ENCODE data around the gene RIMS4.

Gene RIMS4

DNA sequence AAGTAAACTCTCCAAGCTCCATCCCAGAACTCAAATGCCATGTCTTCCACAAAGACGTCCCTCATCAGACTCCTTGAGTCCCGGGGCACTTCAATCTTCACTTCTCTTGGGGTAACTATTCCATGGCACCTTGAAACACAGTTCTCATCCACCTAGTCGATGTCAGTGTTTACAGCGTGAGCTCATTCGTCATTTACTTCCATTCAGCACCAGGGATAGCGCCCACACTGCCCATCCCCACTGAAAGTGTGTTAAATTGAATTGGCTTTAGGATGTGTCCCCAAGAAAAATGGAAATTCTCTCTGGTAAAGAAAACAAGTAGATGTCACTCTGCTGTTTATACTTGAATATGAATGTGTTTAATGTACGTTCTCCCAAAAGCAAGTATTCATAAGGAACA lies 33.4 kb downstream of the RIMS4 start:
- Histone ChIP-seq H4K12ac (ENCODE audit: low read depth, low read length) (no peak overlapping the region), H3K79me1 (ENCODE audit: low read length) (no peaks in the 10 kb centered on the region), H3K27ac (ENCODE audit: low read depth, low read length) (no peak overlapping the region), H3K36me3 (ENCODE audit: control insufficient read depth in 1 of 2, insufficient read depth in 2 of 2, low read length in 2 of 2) (no peaks in the 10 kb centered on the region), H3K9me3 (ENCODE audit: insufficient read depth, low read depth, low read length) (no peaks in the 10 kb centered on the region), H3K9ac (ENCODE audit: low read length) (no peak overlapping the region), H3K27me3 (ENCODE audit: insufficient read depth, low read length) (no peaks in the 10 kb centered on the region), H3K4me3 (ENCODE audit: low read depth, low read length) (no peak overlapping the region), H2BK12ac (ENCODE audit: low read length) (no peak overlapping the region), H2AK5ac (ENCODE audit: low read length) (no peak overlapping the region), H3K18ac (ENCODE audit: low read length) (no peak overlapping the region), H3K23ac (ENCODE audit: low read length) (no peak overlapping the region), H2AFZ (ENCODE audit: insufficient read depth, low read length, poor library complexity) (no peak overlapping the region), H3K79me2 (ENCODE audit: control insufficient read depth, insufficient read depth, low read length, poor library complexity) (no peaks in the 10 kb centered on the region), H3K4me1 (ENCODE audit: control insufficient read depth in 1 of 2, insufficient read depth in 2 of 2, low read length in 2 of 2) (no peaks in the 10 kb centered on the region), H4K91ac (ENCODE audit: low read depth, low read length) (no peak overlapping the region), H4K8ac (ENCODE audit: low read depth, low read length) (no peak overlapping the region), H3K4ac (ENCODE audit: low read depth, low read length) (no peak overlapping the region), H3K4me2 (ENCODE audit: low read length) (no peak overlapping the region), H3K14ac (ENCODE audit: low read length) (no peak overlapping the region), H2BK5ac (ENCODE audit: low read depth, low read length, poor library complexity) (no peak overlapping the region), H2BK120ac (ENCODE audit: insufficient read depth, low read length, poor library complexity) (no peak overlapping the region)
- peak in 1 of 2 donors; percentile 36 for DNase-seq
- no CpG with 5 or more reads among the region's 7 CpGs for WGBS (ENCODE audit: extremely low coverage, insufficient coverage, insufficient read length)

DNA sequence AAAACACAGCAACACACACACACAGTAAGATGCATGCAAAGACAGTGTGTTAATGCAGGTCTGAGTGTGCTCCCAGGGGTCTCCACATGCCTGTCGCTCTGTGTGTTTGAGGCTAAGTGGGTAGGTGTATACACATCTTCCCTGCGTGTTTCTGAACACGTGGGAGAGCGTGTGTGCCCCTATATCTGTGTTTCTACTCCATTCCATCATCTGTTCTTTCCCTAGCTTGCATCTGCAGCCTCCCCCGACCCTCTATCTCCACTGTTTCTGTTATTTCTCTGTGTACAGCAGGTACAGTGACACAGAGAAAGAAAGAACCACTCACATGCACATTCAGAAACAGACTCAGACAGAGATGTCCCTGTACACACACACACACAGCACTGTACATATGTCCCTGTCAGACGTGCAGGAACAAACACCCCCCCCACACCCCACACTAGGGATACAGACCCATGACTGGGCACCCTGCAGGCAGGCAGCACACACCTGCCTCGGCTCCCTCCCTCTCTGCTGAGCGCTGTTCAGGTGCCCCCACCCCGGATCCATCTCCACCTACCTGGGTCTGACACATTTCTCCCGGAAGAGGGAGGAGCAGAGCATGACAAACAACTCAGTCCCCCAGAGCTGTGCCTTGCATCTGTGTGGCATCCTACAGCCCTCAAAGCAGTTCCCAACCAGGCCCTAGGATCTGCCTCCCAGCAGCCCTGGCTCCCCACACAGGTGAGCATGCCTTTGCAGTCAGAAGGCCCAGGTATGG lies 37.1 kb downstream of the RIMS4 start:
- Histone ChIP-seq H3K18ac (ENCODE audit: low read length) (no peak overlapping the region), H2BK120ac (ENCODE audit: insufficient read depth, low read length, poor library complexity) (no peak overlapping the region), H2AFZ (ENCODE audit: insufficient read depth, low read length, poor library complexity) (no peak overlapping the region), H3K9me3 (ENCODE audit: insufficient read depth, low read depth, low read length) (no peaks in the 10 kb centered on the region), H3K27me3 (ENCODE audit: insufficient read depth, low read length) (no peaks in the 10 kb centered on the region), H3K9ac (ENCODE audit: low read length) (no peak overlapping the region), H4K12ac (ENCODE audit: low read depth, low read length) (no peak overlapping the region), H3K23ac (ENCODE audit: low read length) (no peak overlapping the region), H2BK12ac (ENCODE audit: low read length) (no peak overlapping the region), H3K36me3 (ENCODE audit: control insufficient read depth in 1 of 2, insufficient read depth in 2 of 2, low read length in 2 of 2) (no peaks in the 10 kb centered on the region), H3K27ac (ENCODE audit: low read depth, low read length) (no peak overlapping the region), H3K4ac (ENCODE audit: low read depth, low read length) (no peak overlapping the region), H3K4me2 (ENCODE audit: low read length) (no peak overlapping the region), H2AK5ac (ENCODE audit: low read length) (no peak overlapping the region), H4K8ac (ENCODE audit: low read depth, low read length) (no peak overlapping the region), H3K79me1 (ENCODE audit: low read length) (no peaks in the 10 kb centered on the region), H3K14ac (ENCODE audit: low read length) (no peak overlapping the region), H3K4me3 (ENCODE audit: low read depth, low read length) (no peak overlapping the region), H3K4me1 (ENCODE audit: control insufficient read depth in 1 of 2, insufficient read depth in 2 of 2, low read length in 2 of 2) (no peaks in the 10 kb centered on the region), H4K91ac (ENCODE audit: low read depth, low read length) (no peak overlapping the region), H3K79me2 (ENCODE audit: control insufficient read depth, insufficient read depth, low read length, poor library complexity) (no peaks in the 10 kb centered on the region), H2BK5ac (ENCODE audit: low read depth, low read length, poor library complexity) (no peak overlapping the region)
- no CpG with 5 or more reads among the region's 10 CpGs for WGBS (ENCODE audit: extremely low coverage, insufficient coverage, insufficient read length)
- DNase-seq = no peak

DNA sequence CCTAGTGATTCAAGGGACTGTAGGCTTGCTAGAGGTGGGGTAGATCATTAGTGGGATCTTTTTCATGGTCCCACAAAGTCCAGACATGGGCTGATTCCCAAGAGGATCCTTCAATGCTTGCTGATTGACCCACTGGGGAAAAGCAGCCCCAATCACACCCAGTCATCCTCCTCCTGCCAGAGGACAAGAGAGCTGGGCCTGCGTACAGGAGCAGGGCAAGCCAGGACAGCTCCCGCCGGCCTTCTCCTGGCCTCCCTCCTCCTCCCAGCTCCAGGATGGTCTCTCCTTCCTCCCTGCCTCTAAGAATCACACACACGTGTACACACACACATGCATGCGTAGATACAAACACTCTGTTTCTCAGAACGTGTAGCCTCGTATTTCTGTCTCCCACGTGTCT lies 37.7 kb downstream of the RIMS4 start:
- WGBS (ENCODE audit: extremely low coverage, insufficient coverage, insufficient read length) = no CpG with 5 or more reads among the region's 8 CpGs
- no peak overlapping the region for H4K91ac ChIP-seq (ENCODE audit: low read depth, low read length)

DNA sequence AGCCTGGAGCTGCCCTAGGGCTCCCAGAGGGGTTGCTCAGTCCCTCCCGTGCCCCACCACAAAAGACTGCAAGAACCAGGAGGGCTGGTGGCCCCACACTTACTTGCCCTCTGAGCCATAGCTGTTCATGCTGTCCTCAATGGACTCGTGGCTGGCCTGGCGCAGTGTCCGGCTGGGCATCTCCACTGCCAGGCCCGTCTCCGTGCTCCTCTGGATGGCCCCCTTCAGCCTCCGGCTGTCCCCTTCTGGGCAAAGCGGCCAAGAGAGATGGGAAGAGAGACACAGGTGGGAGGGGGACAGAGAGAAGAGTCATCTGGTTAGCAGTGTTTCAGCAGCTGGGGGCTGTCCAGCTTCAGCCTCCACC lies 39.2 kb downstream of the RIMS4 start:
- no CpG with 5 or more reads among the region's 8 CpGs for WGBS (ENCODE audit: extremely low coverage, insufficient coverage, insufficient read length)
- H2AFZ ChIP-seq (ENCODE audit: insufficient read depth, low read length, poor library complexity) = no peak overlapping the region

More for the DNA sequence above, 37.7 kb downstream of the RIMS4 start:
- no peak overlapping the region for H2AFZ ChIP-seq (ENCODE audit: insufficient read depth, low read length, poor library complexity)
- no peak overlapping the region for H3K27ac ChIP-seq (ENCODE audit: low read depth, low read length)
- H3K27me3 ChIP-seq (ENCODE audit: insufficient read depth, low read length) = no peaks in the 10 kb centered on the region
- no peak overlapping the region for H2BK5ac ChIP-seq (ENCODE audit: low read depth, low read length, poor library complexity)
- no peak overlapping the region for H3K4me3 ChIP-seq (ENCODE audit: low read depth, low read length)
- no peak overlapping the region for H3K9ac ChIP-seq (ENCODE audit: low read length)
- no peak overlapping the region for H3K4me2 ChIP-seq (ENCODE audit: low read length)
- H4K12ac ChIP-seq (ENCODE audit: low read depth, low read length) = no peak overlapping the region
- H3K23ac ChIP-seq (ENCODE audit: low read length) = no peak overlapping the region
- no peaks in the 10 kb centered on the region for H3K79me1 ChIP-seq (ENCODE audit: low read length)
- no peaks in the 10 kb centered on the region for H3K4me1 ChIP-seq (ENCODE audit: control insufficient read depth in 1 of 2, insufficient read depth in 2 of 2, low read length in 2 of 2)
- DNase-seq = no peak
- no peak overlapping the region for H4K8ac ChIP-seq (ENCODE audit: low read depth, low read length)
- H3K18ac ChIP-seq (ENCODE audit: low read length) = no peak overlapping the region
- H3K14ac ChIP-seq (ENCODE audit: low read length) = no peak overlapping the region
- no peak overlapping the region for H2AK5ac ChIP-seq (ENCODE audit: low read length)
- no peaks in the 10 kb centered on the region for H3K36me3 ChIP-seq (ENCODE audit: control insufficient read depth in 1 of 2, insufficient read depth in 2 of 2, low read length in 2 of 2)
- no peaks in the 10 kb centered on the region for H3K9me3 ChIP-seq (ENCODE audit: insufficient read depth, low read depth, low read length)
- H3K79me2 ChIP-seq (ENCODE audit: control insufficient read depth, insufficient read depth, low read length, poor library complexity) = no peaks in the 10 kb centered on the region
- H2BK120ac ChIP-seq (ENCODE audit: insufficient read depth, low read length, poor library complexity) = no peak overlapping the region
- H2BK12ac ChIP-seq (ENCODE audit: low read length) = no peak overlapping the region
- no peak overlapping the region for H3K4ac ChIP-seq (ENCODE audit: low read depth, low read length)

More for the DNA sequence above, 39.2 kb downstream of the RIMS4 start:
- Histone ChIP-seq H3K9ac (ENCODE audit: low read length) (no peak overlapping the region), H3K36me3 (ENCODE audit: control insufficient read depth in 1 of 2, insufficient read depth in 2 of 2, low read length in 2 of 2) (no peaks in the 10 kb centered on the region), H3K27ac (ENCODE audit: low read depth, low read length) (no peak overlapping the region), H3K23ac (ENCODE audit: low read length) (no peak overlapping the region), H4K8ac (ENCODE audit: low read depth, low read length) (no peak overlapping the region), H2AK5ac (ENCODE audit: low read length) (no peak overlapping the region), H3K4ac (ENCODE audit: low read depth, low read length) (no peak overlapping the region), H3K27me3 (ENCODE audit: insufficient read depth, low read length) (no peaks in the 10 kb centered on the region), H3K14ac (ENCODE audit: low read length) (no peak overlapping the region), H4K91ac (ENCODE audit: low read depth, low read length) (no peak overlapping the region), H3K9me3 (ENCODE audit: insufficient read depth, low read depth, low read length) (no peaks in the 10 kb centered on the region), H3K79me1 (ENCODE audit: low read length) (no peaks in the 10 kb centered on the region), H2BK12ac (ENCODE audit: low read length) (no peak overlapping the region), H3K4me3 (ENCODE audit: low read depth, low read length) (no peak overlapping the region), H2BK5ac (ENCODE audit: low read depth, low read length, poor library complexity) (no peak overlapping the region), H3K4me2 (ENCODE audit: low read length) (no peak overlapping the region), H3K18ac (ENCODE audit: low read length) (no peak overlapping the region), H3K4me1 (ENCODE audit: control insufficient read depth in 1 of 2, insufficient read depth in 2 of 2, low read length in 2 of 2) (no peaks in the 10 kb centered on the region), H3K79me2 (ENCODE audit: control insufficient read depth, insufficient read depth, low read length, poor library complexity) (no peaks in the 10 kb centered on the region), H4K12ac (ENCODE audit: low read depth, low read length) (no peak overlapping the region), H2BK120ac (ENCODE audit: insufficient read depth, low read length, poor library complexity) (no peak overlapping the region)
- no peak for DNase-seq

Data from trophoblast cell (in vitro differentiated cells and primary cell).